GF-D8 (cell line): ENCODE results near the gene GNAL.

Experiments used
- DNase-seq: peaks from one replicate; lab custom pipeline; 2025; lab: John Stamatoyannopoulos, UW

Gene GNAL

GRCh38 chr18:11762429-11762828 is 73.4 kb downstream of the GNAL start:
- no peak for DNase-seq

- no peak for DNase-seq
Observed at GRCh38 chr18:11767329-11767728, 78.3 kb downstream of the GNAL start.

- DNase-seq: no peak
Observed at GRCh38 chr18:11767935-11768334, 78.9 kb downstream of the GNAL start.

GRCh38 chr18:11775436-11776174 is 86.5 kb downstream of the GNAL start:
- DNase-seq: no peak

- DNase-seq: no peak
Observed at GRCh38 chr18:11780042-11780441, 91.0 kb downstream of the GNAL start.

GRCh38 chr18:11783716-11784331 is 94.8 kb downstream of the GNAL start:
- no peak for DNase-seq

- no peak for DNase-seq
Observed at GRCh38 chr18:11784674-11785304, 95.7 kb downstream of the GNAL start.

- DNase-seq: no peak
Observed at GRCh38 chr18:11785444-11786055, 96.5 kb downstream of the GNAL start.

- DNase-seq: no peak
Observed at GRCh38 chr18:11789716-11790510, 100.8 kb downstream of the GNAL start.

- no peak for DNase-seq
Observed at GRCh38 chr18:11791131-11791530, 102.1 kb downstream of the GNAL start.

- DNase-seq: no peak
Observed at GRCh38 chr18:11792632-11793031, 103.6 kb downstream of the GNAL start.

GRCh38 chr18:11794195-11794594 is 105.1 kb downstream of the GNAL start:
- no peak for DNase-seq

GRCh38 chr18:11795916-11796315 is 106.9 kb downstream of the GNAL start:
- DNase-seq: no peak

GRCh38 chr18:11798271-11798670 is 109.2 kb downstream of the GNAL start:
- no peak for DNase-seq

- no peak for DNase-seq
Observed at GRCh38 chr18:11799066-11799465, 110.0 kb downstream of the GNAL start.

- DNase-seq: no peak
Observed at GRCh38 chr18:11800566-11801334, 111.7 kb downstream of the GNAL start.

GRCh38 chr18:11801573-11801972 is 112.5 kb downstream of the GNAL start:
- no peak for DNase-seq

GRCh38 chr18:11802158-11802557 is 113.1 kb downstream of the GNAL start:
- DNase-seq: no peak

GRCh38 chr18:11802586-11802985 is 113.5 kb downstream of the GNAL start:
- no peak for DNase-seq

- DNase-seq: no peak
Observed at GRCh38 chr18:11807233-11807632, 118.2 kb downstream of the GNAL start.
